ENCODE measurements around the gene MLPH. TPM values are rescaled to one million over a fixed set of nuclear protein-coding genes. Genes with fewer than 3 reads are reported as not detected.

Gene MLPH
- total RNA-seq, 6 experiments from 2014 or later: 20.8 to 52.8 (median 35.1) TPM

DNA sequence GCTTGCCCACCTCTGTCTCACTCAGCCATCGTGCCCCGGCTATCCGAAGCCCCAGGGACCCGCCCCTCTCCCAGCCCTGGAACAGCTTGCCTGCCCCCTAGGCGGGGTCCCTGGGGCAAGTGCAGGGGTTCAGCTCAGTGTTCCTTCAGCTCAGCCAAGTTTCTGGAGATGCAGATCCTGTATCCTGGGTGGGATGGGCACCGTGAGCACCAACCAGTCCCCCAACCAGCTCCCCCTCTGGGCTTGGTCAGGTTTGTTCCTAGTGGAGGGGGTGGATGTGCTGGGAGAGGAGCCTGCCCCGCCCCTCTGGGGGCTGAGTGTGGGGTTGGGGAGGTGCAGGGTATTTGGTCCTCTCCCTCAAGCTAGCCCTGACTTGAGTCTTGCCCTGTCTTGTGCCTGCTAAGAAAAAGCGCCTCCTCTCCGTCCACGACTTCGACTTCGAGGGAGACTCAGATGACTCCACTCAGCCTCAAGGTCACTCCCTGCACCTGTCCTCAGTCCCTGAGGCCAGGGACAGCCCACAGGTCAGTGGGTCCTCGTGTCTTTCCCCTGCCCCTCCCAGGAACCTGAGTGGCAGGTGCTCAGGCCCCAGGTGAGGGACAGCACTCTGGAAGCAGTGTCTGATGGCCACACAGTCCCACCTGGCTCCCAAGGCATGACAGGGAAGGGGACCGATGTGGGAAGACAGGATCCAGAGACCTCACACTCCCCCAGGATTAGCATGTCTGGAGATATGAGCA, 32.6 kb downstream of the MLPH start:
- no peak overlapping the region for H3K4me3 ChIP-seq
- peak in 2 of 4 donors; percentile 5 to 8 for ATAC-seq
- no peaks in the 10 kb centered on the region for H3K9me3 ChIP-seq
- peak in 1 of 3 donors; percentile 56 for DNase-seq
- intact Hi-C loops (cut with DNase I): loop anchor here in 1 of 2 donors (5.0 kb wide), 1 partner anchor 48 kb away; the partner anchor contains the start of gene PRLH
- 79% methylated on average over 6 of the region's 14 CpGs for WGBS (ENCODE audit: insufficient coverage, low coverage, low lambda C conversion rate, missing lambda C conversion rate)
- H3K36me3 ChIP-seq: no peaks in the 10 kb centered on the region
- H3K27ac ChIP-seq: peak overlapping the region; percentile 47 to 98 (median 87)
- no peak for TF ChIP-seq POLR2A (IDR thresholded peaks at IDR 0.05)
- TF ChIP-seq, protein P1, sequence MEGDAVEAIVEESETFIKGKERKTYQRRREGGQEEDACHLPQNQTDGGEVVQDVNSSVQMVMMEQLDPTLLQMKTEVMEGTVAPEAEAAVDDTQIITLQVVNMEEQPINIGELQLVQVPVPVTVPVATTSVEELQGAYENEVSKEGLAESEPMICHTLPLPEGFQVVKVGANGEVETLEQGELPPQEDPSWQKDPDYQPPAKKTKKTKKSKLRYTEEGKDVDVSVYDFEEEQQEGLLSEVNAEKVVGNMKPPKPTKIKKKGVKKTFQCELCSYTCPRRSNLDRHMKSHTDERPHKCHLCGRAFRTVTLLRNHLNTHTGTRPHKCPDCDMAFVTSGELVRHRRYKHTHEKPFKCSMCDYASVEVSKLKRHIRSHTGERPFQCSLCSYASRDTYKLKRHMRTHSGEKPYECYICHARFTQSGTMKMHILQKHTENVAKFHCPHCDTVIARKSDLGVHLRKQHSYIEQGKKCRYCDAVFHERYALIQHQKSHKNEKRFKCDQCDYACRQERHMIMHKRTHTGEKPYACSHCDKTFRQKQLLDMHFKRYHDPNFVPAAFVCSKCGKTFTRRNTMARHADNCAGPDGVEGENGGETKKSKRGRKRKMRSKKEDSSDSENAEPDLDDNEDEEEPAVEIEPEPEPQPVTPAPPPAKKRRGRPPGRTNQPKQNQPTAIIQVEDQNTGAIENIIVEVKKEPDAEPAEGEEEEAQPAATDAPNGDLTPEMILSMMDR (IDR thresholded peaks at IDR 0.05): no peak
- no peaks in the 10 kb centered on the region for H3K27me3 ChIP-seq
- peaks cover 0 to 34% (median 12%) of the 10 kb centered on the region in 4 donors for H3K4me1 ChIP-seq

DNA sequence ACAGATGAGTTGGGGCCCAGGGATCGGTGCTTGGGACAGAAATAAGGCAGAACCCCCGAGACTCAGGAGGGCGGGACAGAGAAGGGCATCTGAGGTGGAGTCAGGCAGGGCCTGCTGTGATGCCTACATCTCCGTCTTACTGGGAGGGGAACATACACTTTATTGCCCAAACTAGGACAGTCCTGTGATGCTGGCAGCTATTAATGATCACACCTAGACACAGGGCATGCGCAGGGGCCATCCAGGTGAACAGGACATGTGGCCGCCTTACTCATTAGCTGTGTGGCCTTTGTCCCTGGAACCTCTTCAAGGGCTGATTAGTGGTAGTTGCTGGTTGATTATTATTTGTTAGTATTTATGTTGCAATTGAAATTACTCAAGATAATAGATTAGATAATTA, 33.2 kb downstream of the MLPH start:
- no peaks in the 10 kb centered on the region for H3K9me3 ChIP-seq
- no peak for TF ChIP-seq POLR2A (IDR thresholded peaks at IDR 0.05)
- TF ChIP-seq, protein P1 (IDR thresholded peaks at IDR 0.05): no peak
- ATAC-seq (peak; percentile 84 to 87 (median 86)), DNase-seq (peak; percentile 77 to 93 (median 88))
- 26% methylated on average over 3 of the region's 6 CpGs for WGBS (ENCODE audit: insufficient coverage, low coverage, low lambda C conversion rate, missing lambda C conversion rate)
- no peak overlapping the region for H3K4me3 ChIP-seq
- intact Hi-C loops (cut with DNase I): no loop called here
- H3K36me3 ChIP-seq: no peaks in the 10 kb centered on the region
- H3K4me1 ChIP-seq: peaks cover 0 to 34% (median 14%) of the 10 kb centered on the region in 4 donors
- no peaks in the 10 kb centered on the region for H3K27me3 ChIP-seq
- H3K27ac ChIP-seq: peak overlapping the region; percentile 47 to 98 (median 87)

DNA sequence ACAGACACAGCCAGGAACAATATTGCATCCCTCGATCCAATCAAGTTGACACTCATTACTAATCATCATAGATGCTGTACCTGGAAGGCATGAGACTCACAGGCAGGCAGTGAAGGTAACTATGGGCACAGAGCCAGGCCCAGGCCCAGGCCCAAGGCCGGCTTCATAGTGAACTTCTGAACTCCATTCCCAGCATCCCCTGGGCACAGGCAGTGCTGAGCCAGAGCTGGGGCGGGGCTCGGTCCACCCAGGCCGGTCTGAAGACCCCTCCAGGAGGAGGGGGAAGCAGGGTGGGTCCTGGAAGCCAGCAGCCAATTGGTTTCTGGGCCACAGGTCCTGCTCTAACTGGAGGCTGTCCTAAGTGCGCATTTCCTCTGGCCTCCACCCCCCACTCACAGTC, 37.6 kb downstream of the MLPH start:
- Histone ChIP-seq H3K27me3 (no peaks in the 10 kb centered on the region), H3K4me1 (peaks cover 0 to 28% (median 14%) of the 10 kb centered on the region in 4 donors), H3K4me3 (no peak overlapping the region), H3K9me3 (no peaks in the 10 kb centered on the region), H3K27ac (peak overlapping the region in 2 of 3 donors; percentile 29 to 54), H3K36me3 (peaks cover 0 to 23% (median 10%) of the 10 kb centered on the region in 4 donors)
- no peak for TF ChIP-seq POLR2A (IDR thresholded peaks at IDR 0.05)
- TF ChIP-seq, protein P1 (IDR thresholded peaks at IDR 0.05): no peak
- 38% methylated on average over 1 of the region's 6 CpGs for WGBS (ENCODE audit: insufficient coverage, low coverage, low lambda C conversion rate, missing lambda C conversion rate)
- DNase-seq (peak; percentile 83 to 91 (median 88)), ATAC-seq (peak; percentile 80 to 91 (median 88))
- intact Hi-C loops (cut with DNase I): no loop called here

DNA sequence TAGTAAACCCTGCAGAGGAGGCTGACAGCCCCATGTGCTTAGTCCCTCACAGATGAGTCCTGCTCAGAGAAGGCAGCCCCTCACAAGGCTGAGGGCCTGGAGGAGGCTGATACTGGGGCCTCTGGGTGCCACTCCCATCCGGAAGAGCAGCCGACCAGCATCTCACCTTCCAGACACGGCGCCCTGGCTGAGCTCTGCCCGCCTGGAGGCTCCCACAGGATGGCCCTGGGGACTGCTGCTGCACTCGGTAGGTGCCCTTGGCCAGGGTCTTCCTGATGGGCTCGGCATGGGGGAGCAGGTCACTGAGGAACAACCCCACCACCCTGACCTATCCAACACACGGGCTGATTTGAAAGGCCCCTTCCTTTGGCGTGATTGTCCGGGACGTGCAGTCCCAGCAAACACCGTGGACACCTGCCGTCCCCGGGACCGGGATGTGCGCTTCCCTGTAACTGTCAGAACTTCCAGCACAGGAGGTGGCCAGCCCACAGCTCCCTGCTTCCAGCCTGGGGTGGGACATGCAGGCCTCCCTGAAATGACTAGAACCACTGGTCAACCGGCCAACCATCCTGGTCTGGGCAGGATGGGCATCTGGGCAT, 38.6 kb downstream of the MLPH start:
- Histone ChIP-seq H3K4me3 (no peak overlapping the region), H3K4me1 (peaks cover 0 to 19% (median 9%) of the 10 kb centered on the region in 4 donors), H3K27me3 (no peaks in the 10 kb centered on the region), H3K36me3 (peaks cover 0 to 25% (median 10%) of the 10 kb centered on the region in 4 donors), H3K27ac (no peak overlapping the region), H3K9me3 (no peaks in the 10 kb centered on the region)
- WGBS (ENCODE audit: insufficient coverage, low coverage, low lambda C conversion rate, missing lambda C conversion rate): no CpG with 5 or more reads among the region's 17 CpGs
- intact Hi-C loops (cut with DNase I): no loop called here
- peak in 1 of 3 donors; percentile 47 for DNase-seq
- no peak for TF ChIP-seq POLR2A (IDR thresholded peaks at IDR 0.05)
- TF ChIP-seq, protein P1 (IDR thresholded peaks at IDR 0.05): no peak
- peak in 1 of 4 donors; percentile 4 for ATAC-seq
